Endothelial cell of umbilical vein (primary cell): ENCODE results near the gene MYMX. TPM values are rescaled to one million over a fixed set of nuclear protein-coding genes. Genes with fewer than 3 reads are reported as not detected.

Experiments
- BruUV-seq: library from RNA; stranded (reverse); fragments of 400-500 nt; replicated peaks from 2 replicates; lab custom pipeline; 2021; lab: Mats Ljungman, UMichigan
- CTCF ChIA-PET: fragments of 300-600, 350-600 bp; sonication (Branson Sonifier 250); formaldehyde crosslinking; loops from one replicate; lab custom pipeline; 2021; ENCODE audit warnings: antibody characterized with exemption, inconsistent platforms; lab: Charles Lee
- POLR2A ChIA-PET: fragments of 300-600, 350-600 bp; sonication (Branson Sonifier 250); formaldehyde crosslinking; loops from one replicate; lab custom pipeline; 2021; ENCODE audit warnings: antibody characterized with exemption, inconsistent platforms; lab: Charles Lee
- DNase-seq: peaks from one replicate; pipeline ENCODE4 v3.0.0-alpha.2; 2011; ENCODE audit warnings: low read depth, low spot score
- FAIRE-seq: peaks from 2 replicates; lab custom pipeline; 2011; peaks lifted over from hg19 to GRCh38; lab: Jason Lieb, UNC
- H2AFZ ChIP-seq: 2 replicates; pipeline ENCODE4 v1.6.0; 2012; ENCODE audit warnings: low read depth, low read length, control low read depth, inconsistent platforms
- H3K27ac ChIP-seq: 2 replicates; pipeline ENCODE4 v1.5.1; 2011; ENCODE audit warnings: low read depth, mild to moderate bottlenecking, control low read depth, low read length, moderate library complexity; ENCODE audit not compliant: insufficient read depth
- H3K27me3 ChIP-seq, 2 experiments: 2 replicates each; pipeline versions ENCODE4 v1.6.0 to v1.6.1; 2011; ENCODE audit warnings: low read length in 2 of 2, mixed read lengths in 1 of 2; ENCODE audit not compliant: control insufficient read depth in 2 of 2, insufficient read depth in 2 of 2
- H3K36me3 ChIP-seq, 2 experiments: 2 replicates in 1 of 2; 3 replicates in 1 of 2; pipeline ENCODE4 v1.5.1; 2011; ENCODE audit warnings: low read length in 2 of 2, mild to moderate bottlenecking in 1 of 2, moderate library complexity in 1 of 2; ENCODE audit not compliant: control insufficient read depth in 2 of 2, insufficient read depth in 2 of 2; ENCODE audit errors: extremely low read depth in 1 of 2
- H3K4me1 ChIP-seq: 3 replicates; pipeline ENCODE4 v1.5.1; 2011; ENCODE audit warnings: mild to moderate bottlenecking, low read length; ENCODE audit not compliant: control insufficient read depth, insufficient read depth; ENCODE audit errors: extremely low read depth
- H3K4me2 ChIP-seq: 2 replicates; pipeline ENCODE4 v1.6.1; 2011; ENCODE audit warnings: low read length, control low read depth, mixed read lengths; ENCODE audit not compliant: insufficient read depth
- H3K4me3 ChIP-seq, 3 experiments: fragments of 200-600 bp in 1 of 3; sonication (generic), shearing (Covaris generic) in 1 of 3; replicated peaks in 1 of 3; 2 replicates each; pipeline ENCODE4 v1.5.1; 2011 to 2016; ENCODE audit warnings: control low read depth in 3 of 3, low read length in 3 of 3, mild to moderate bottlenecking in 2 of 3, inconsistent platforms in 1 of 3, low read depth in 1 of 3, moderate library complexity in 1 of 3; ENCODE audit not compliant: insufficient read depth in 1 of 3
- H3K79me2 ChIP-seq: 2 replicates; pipeline ENCODE4 v1.6.0; 2012; ENCODE audit warnings: low read length, inconsistent platforms; ENCODE audit not compliant: control insufficient read depth, insufficient read depth
- H3K9ac ChIP-seq: replicated peaks from 2 replicates; pipeline ENCODE3; 2011; ENCODE audit warnings: low read length, control low read depth; ENCODE audit not compliant: insufficient read depth; ENCODE audit errors: extremely low read depth
- H3K9me1 ChIP-seq: replicated peaks from 3 replicates; pipeline ENCODE4 v1.6.0; 2011; ENCODE audit warnings: mild to moderate bottlenecking, low read length; ENCODE audit not compliant: control insufficient read depth, insufficient read depth; ENCODE audit errors: extremely low read depth
- H3K9me3 ChIP-seq: replicated peaks from 2 replicates; pipeline ENCODE4 v1.5.1; 2012; ENCODE audit warnings: low read length, inconsistent platforms; ENCODE audit not compliant: control insufficient read depth, insufficient read depth
- H4K20me1 ChIP-seq: replicated peaks from 2 replicates; pipeline ENCODE3; 2011; ENCODE audit warnings: mild to moderate bottlenecking, low read length; ENCODE audit not compliant: control insufficient read depth, insufficient read depth; ENCODE audit errors: extremely low read depth
- GATA2 ChIP-seq: IDR thresholded peaks from 2 replicates; pipeline ENCODE4 v1.7.0; 2011; ENCODE audit warnings: low read depth, mild to moderate bottlenecking, moderate library complexity, mixed read lengths, low read length; ENCODE audit not compliant: insufficient read length, insufficient read depth
- JUN ChIP-seq: IDR thresholded peaks from 2 replicates; pipeline ENCODE4 v1.6.1; 2011; ENCODE audit warnings: borderline replicate concordance, low read depth; ENCODE audit not compliant: insufficient read length, insufficient read depth
- MAX ChIP-seq: IDR thresholded peaks from 2 replicates; pipeline ENCODE4 v1.6.1; 2011; ENCODE audit not compliant: insufficient read depth, insufficient read length
- POLR2AphosphoS5 ChIP-seq: IDR thresholded peaks from 2 replicates; pipeline ENCODE4 v1.6.1; 2012; ENCODE audit warnings: low read depth, mild to moderate bottlenecking, control low read depth, low read length, moderate library complexity; ENCODE audit not compliant: insufficient read depth
- dilution Hi-C: fragments of 300-500 bp; cut with MboI; formaldehyde crosslinking; loops from one replicate; pipeline ENCODE4 v1.15.0; 2019; ENCODE audit warnings: low sequenced_read_pairs; ENCODE audit not compliant: extremely low pct_ligation_motif_present
- intact Hi-C: fragments of 100-400 bp; cut with micrococcal nuclease; formaldehyde crosslinking; loops from one replicate; pipeline ENCODE4 v1.10.0; 2022
- polyA plus RNA-seq, 4 experiments: library from polyadenylated mRNA; depleted of rRNA in 3 of 4; stranded (reverse) in 3 of 4; unstranded in 1 of 4; fragments of >200 nt; gene quantifications; 2 replicates each; pipeline versions ENCODE4 v1.2.1 to v1.2.3, GENCODE V29; 2011 to 2012; ENCODE audit warnings: missing spikeins in 1 of 4
- total RNA-seq: library from RNA; stranded (reverse); gene quantifications from 2 replicates; pipeline ENCODE4 v1.2.3, GENCODE V29; 2021
- TF ChIP-seq, protein P1 (sequence below), 2 donors: IDR thresholded peaks; 1 replicate in 1 of 2; 2 replicates in 1 of 2; pipeline ENCODE4 v1.5.1; 2011; ENCODE audit warnings: low read length in 2 of 2, mild to moderate bottlenecking in 2 of 2, moderate library complexity in 2 of 2, control low read depth in 1 of 2, inconsistent platforms in 1 of 2, low read depth in 1 of 2; ENCODE audit not compliant: insufficient read depth in 1 of 2; ENCODE audit errors: extremely low read depth in 1 of 2

The MYMX gene
- total and polyA plus RNA-seq, 2 donors (not counting 3 experiments of a cell fraction or from before 2014, with no cell fraction given): 0.18 TPM; not detected in 1

DNA sequence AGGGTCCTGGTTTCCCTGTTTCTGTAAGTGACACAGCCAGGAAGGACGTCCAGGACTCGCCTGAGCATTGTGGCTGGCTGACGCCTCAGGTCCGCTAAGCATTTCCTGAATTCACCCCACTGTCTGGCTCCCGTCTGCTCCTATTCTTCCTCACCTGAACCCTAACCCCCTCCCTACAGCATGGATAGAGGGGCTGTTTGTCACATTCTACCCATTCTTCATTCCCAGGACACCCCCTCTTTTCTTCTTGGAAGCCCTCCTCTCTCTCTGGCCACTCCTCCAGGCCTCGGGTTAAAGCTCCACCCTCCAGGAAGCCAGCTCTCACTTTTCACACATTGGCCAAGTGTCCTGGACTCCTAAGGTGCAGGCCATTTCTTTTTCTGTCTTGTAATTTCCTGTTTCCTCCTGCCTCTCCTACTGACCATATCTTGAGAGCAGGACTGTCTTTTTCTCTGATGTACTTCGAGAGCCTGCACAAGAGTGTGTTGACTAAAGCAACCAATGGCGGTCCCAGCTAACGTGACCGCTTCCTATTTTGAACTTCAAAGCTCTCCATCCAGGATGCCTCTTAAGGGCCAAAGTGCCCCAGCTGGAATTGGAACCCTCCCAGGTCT, 24.2 kb upstream of the MYMX start:
- Histone ChIP-seq H3K36me3 (no peaks in the 10 kb centered on the region), H3K9me1 (no peaks in the 10 kb centered on the region), H3K4me1 (peaks cover 12% of the 10 kb centered on the region), H3K4me3 (no peak overlapping the region), H3K9ac (peak overlapping the region; percentile 33), H4K20me1 (no peaks in the 10 kb centered on the region), H2AFZ (peak overlapping the region; percentile 96), H3K27me3 (no peaks in the 10 kb centered on the region), H3K79me2 (no peaks in the 10 kb centered on the region), H3K4me2 (peak overlapping the region; percentile 53), H3K9me3 (no peaks in the 10 kb centered on the region), H3K27ac (peak overlapping the region; percentile 58)
- BruUV-seq: no TSS peak
- DNase-seq (peak; percentile 56), FAIRE-seq (peak; percentile 87)
- POLR2A ChIA-PET: no interaction called here
- intact Hi-C loops (loop anchor here (2.0 kb wide), 1 partner anchor 14 kb away; no protein-coding TSS in a partner anchor), dilution Hi-C loops (no loop called here)
- CTCF ChIA-PET: interaction anchor here (0.8 to 2.3 kb wide), 7 partner anchors 8 to 423 kb away, joined by 3 to 8 read pairs (median 5); partner anchors contain the start of genes SLC29A1 and VEGFA
- TF ChIP-seq JUN: no peak

- TF ChIP-seq, protein P1, sequence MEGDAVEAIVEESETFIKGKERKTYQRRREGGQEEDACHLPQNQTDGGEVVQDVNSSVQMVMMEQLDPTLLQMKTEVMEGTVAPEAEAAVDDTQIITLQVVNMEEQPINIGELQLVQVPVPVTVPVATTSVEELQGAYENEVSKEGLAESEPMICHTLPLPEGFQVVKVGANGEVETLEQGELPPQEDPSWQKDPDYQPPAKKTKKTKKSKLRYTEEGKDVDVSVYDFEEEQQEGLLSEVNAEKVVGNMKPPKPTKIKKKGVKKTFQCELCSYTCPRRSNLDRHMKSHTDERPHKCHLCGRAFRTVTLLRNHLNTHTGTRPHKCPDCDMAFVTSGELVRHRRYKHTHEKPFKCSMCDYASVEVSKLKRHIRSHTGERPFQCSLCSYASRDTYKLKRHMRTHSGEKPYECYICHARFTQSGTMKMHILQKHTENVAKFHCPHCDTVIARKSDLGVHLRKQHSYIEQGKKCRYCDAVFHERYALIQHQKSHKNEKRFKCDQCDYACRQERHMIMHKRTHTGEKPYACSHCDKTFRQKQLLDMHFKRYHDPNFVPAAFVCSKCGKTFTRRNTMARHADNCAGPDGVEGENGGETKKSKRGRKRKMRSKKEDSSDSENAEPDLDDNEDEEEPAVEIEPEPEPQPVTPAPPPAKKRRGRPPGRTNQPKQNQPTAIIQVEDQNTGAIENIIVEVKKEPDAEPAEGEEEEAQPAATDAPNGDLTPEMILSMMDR (IDR thresholded peaks at IDR 0.05; ENCODE audit: extremely low read depth in 1 of 2, insufficient read depth in 1 of 2, low read depth in 1 of 2, low read length in 2 of 2): no peak
- no peak for TF ChIP-seq POLR2AphosphoS5
- TF ChIP-seq JUN: no peak
- no peak for TF ChIP-seq GATA2
- no peak for TF ChIP-seq MAX
- POLR2A ChIA-PET: no interaction called here
- Histone ChIP-seq H3K27me3 (no peaks in the 10 kb centered on the region), H2AFZ (no peak overlapping the region), H3K4me2 (no peak overlapping the region), H3K4me1 (peaks cover 12% of the 10 kb centered on the region), H4K20me1 (no peaks in the 10 kb centered on the region), H3K9me1 (no peaks in the 10 kb centered on the region), H3K79me2 (no peaks in the 10 kb centered on the region), H3K9ac (no peak overlapping the region), H3K9me3 (no peaks in the 10 kb centered on the region), H3K4me3 (no peak overlapping the region), H3K27ac (no peak overlapping the region), H3K36me3 (no peaks in the 10 kb centered on the region)
- BruUV-seq: no TSS peak
- FAIRE-seq (no peak), DNase-seq (no peak)
- CTCF ChIA-PET: interaction anchor here (1.0 to 2.3 kb wide), 3 partner anchors 10 to 30 kb away, joined by 3 to 8 read pairs (median 5); partner anchors contain the start of gene SLC29A1
- intact Hi-C loops: loop anchor here (2.0 kb wide), 1 partner anchor 15 kb away; no protein-coding TSS in a partner anchor
- dilution Hi-C loops: no loop called here
These were observed 23.3 kb upstream of the MYMX start for GRCh38 chr6:44193307-44193910.
